AG04450 (cell line): ENCODE measurements around the gene PPP3CA. TPM values are rescaled to one million over a fixed set of nuclear protein-coding genes. Genes with fewer than 3 reads are reported as not detected.

ENCODE experiments used
- CTCF ChIA-PET: fragments of 300-600, 350-600 bp; formaldehyde crosslinking; extraction: SDS; loops from one replicate; lab custom pipeline; 2022; ENCODE audit warnings: antibody characterized with exemption, inconsistent platforms; lab: Charles Lee
- POLR2A ChIA-PET: fragments of 350-600 bp; formaldehyde crosslinking; extraction: SDS; loops from one replicate; lab custom pipeline; 2021; ENCODE audit warnings: antibody characterized with exemption, inconsistent platforms; lab: Yijun Ruan, JAX
- DNase-seq: peaks from one replicate; pipeline ENCODE4 v3.0.0-alpha.2; 2011; ENCODE audit warnings: low read depth, low spot score
- H3K27ac ChIP-seq: one replicate; pipeline ENCODE4 v1.5.1; 2012; ENCODE audit warnings: low read depth, low read length, control low read depth
- H3K27me3 ChIP-seq: one replicate; pipeline ENCODE4 v1.6.0; 2012; ENCODE audit warnings: low read length; ENCODE audit not compliant: control insufficient read depth, insufficient read depth
- H3K4me3 ChIP-seq: 2 replicates; pipeline ENCODE4 v1.5.1; 2011; ENCODE audit warnings: mild to moderate bottlenecking, low read depth, low read length, control low read depth
- H3K9me3 ChIP-seq: 2 replicates; pipeline ENCODE4 v1.5.1; 2012; ENCODE audit warnings: low read length; ENCODE audit not compliant: control insufficient read depth, insufficient read depth
- polyA plus RNA-seq: library from polyadenylated mRNA; depleted of rRNA; stranded (reverse); fragments of >200 nt; gene quantifications from 2 replicates; pipeline ENCODE4 v1.2.3, GENCODE V29; 2011
- TF ChIP-seq, protein P1 (sequence below): IDR thresholded peaks from 2 replicates; pipeline ENCODE4 v1.5.1; 2011; ENCODE audit warnings: low read depth, low read length, control low read depth, inconsistent platforms

Gene PPP3CA
- polyA plus RNA-seq, 1 experiment: 38.7 TPM

GRCh38 chr4:101014417-101014816 lies 332.9 kb downstream of the PPP3CA start:
- no peak for DNase-seq
- no peak overlapping the region for H3K27ac ChIP-seq
- no peaks in the 10 kb centered on the region; the same call in 1 of the 2 replicates for H3K9me3 ChIP-seq
- H3K4me3 ChIP-seq: no peak overlapping the region
- ChIA-PET CTCF (interaction anchor here (0.7 kb wide), 1 partner anchor 199 kb away, joined by 4 read pairs; no protein-coding TSS in a partner anchor), POLR2A (no interaction called here)
- H3K27me3 ChIP-seq: no peaks in the 10 kb centered on the region
- TF ChIP-seq, protein P1, sequence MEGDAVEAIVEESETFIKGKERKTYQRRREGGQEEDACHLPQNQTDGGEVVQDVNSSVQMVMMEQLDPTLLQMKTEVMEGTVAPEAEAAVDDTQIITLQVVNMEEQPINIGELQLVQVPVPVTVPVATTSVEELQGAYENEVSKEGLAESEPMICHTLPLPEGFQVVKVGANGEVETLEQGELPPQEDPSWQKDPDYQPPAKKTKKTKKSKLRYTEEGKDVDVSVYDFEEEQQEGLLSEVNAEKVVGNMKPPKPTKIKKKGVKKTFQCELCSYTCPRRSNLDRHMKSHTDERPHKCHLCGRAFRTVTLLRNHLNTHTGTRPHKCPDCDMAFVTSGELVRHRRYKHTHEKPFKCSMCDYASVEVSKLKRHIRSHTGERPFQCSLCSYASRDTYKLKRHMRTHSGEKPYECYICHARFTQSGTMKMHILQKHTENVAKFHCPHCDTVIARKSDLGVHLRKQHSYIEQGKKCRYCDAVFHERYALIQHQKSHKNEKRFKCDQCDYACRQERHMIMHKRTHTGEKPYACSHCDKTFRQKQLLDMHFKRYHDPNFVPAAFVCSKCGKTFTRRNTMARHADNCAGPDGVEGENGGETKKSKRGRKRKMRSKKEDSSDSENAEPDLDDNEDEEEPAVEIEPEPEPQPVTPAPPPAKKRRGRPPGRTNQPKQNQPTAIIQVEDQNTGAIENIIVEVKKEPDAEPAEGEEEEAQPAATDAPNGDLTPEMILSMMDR: no peak

DNA sequence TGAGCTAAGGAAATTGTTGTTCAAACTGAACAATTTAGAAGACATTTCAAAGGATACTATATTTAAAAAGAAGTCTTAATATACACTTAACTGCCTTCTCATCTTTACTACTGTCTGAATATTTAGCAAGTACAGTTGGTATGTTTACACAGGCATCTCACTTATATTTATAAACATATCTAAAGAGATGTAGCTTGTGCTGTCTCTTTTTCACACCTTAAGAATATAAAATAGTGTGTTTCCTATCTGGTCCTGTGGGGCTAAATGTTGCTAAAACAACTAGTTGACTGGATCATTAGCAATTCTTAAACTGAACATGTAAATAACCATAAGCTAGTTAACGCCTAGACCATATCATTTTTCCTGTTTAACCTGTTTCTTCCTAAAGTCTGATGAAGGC lies 336.3 kb downstream of the PPP3CA start:
- POLR2A ChIA-PET: interaction anchor here (0.6 kb wide), 1 partner anchor 20 kb away, joined by 3 read pairs; no protein-coding TSS in a partner anchor

DNA sequence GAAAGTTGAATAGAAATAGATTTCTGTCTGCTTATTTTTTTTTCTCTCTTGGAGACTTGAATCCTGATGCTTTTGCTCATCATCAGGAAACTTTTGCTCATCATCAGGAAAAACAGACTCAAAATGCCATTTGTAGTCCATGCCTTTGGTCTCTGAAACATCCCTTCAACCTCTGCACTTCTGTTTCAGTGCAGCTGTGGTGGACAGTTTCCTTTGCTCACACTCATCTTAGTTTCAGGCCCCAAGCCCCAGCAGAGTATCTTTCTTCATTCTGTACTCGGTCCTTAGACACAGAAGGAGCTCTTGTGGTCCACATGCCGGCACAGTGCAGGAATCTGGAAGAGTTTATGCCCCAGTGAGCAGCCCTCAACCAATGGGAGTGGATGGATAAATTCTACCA lies 337.9 kb downstream of the PPP3CA start:
- Histone ChIP-seq H3K4me3 (no peak overlapping the region), H3K9me3 (no peaks in the 10 kb centered on the region), H3K27me3 (no peaks in the 10 kb centered on the region), H3K27ac (no peak overlapping the region)
- POLR2A ChIA-PET: interaction anchor here (0.6 kb wide), 1 partner anchor 127 kb away, joined by 3 read pairs; no protein-coding TSS in a partner anchor
- no peak for DNase-seq
- CTCF ChIA-PET: no interaction called here
- TF ChIP-seq, protein P1: no peak

More for the DNA sequence above, 336.3 kb downstream of the PPP3CA start:
- Histone ChIP-seq H3K9me3 (no peaks in the 10 kb centered on the region; the same call in 1 of the 2 replicates), H3K27me3 (no peaks in the 10 kb centered on the region), H3K4me3 (no peak overlapping the region), H3K27ac (no peak overlapping the region)
- TF ChIP-seq, protein P1: no peak
- DNase-seq: no peak
- CTCF ChIA-PET: no interaction called here

- no peak for DNase-seq
- POLR2A ChIA-PET: no interaction called here
- H3K9me3 ChIP-seq: no peaks in the 10 kb centered on the region
- CTCF ChIA-PET: interaction anchor here (0.6 kb wide), 1 partner anchor 162 kb away, joined by 3 read pairs; no protein-coding TSS in a partner anchor
- TF ChIP-seq, protein P1: no peak
- H3K27ac ChIP-seq: no peak overlapping the region
- no peaks in the 10 kb centered on the region for H3K27me3 ChIP-seq
- no peak overlapping the region for H3K4me3 ChIP-seq
These were observed 338.8 kb downstream of the PPP3CA start for GRCh38 chr4:101008503-101008902.

DNA sequence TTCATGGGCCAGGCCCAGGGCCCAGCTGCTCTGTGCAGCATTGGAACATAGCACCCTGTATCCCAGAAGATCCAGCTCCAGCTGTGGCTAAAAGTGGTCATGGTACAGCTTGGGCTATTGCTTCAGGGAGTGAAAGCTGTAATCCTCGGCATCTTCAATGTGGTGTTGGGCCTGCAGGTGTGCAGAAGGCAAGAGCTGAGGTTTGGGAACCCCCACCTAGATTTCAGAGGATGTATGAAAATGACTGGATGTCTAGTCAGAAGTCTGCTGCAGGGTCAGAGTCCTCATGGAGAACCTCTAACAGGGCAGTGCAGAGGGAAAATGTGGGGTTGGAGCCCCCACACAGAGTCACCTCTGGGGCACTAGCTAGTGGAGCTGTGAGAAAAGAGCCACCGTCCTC lies 341.7 kb downstream of the PPP3CA start:
- CTCF ChIA-PET: no interaction called here

More for the DNA sequence above, 341.7 kb downstream of the PPP3CA start:
- H3K27ac ChIP-seq: no peak overlapping the region
- H3K9me3 ChIP-seq: no peaks in the 10 kb centered on the region
- no peak overlapping the region for H3K4me3 ChIP-seq
- POLR2A ChIA-PET: no interaction called here
- TF ChIP-seq, protein P1: no peak
- no peaks in the 10 kb centered on the region for H3K27me3 ChIP-seq
- DNase-seq: no peak
